Mesothelial cell of epicardium (in vitro differentiated cells): ENCODE data around the gene LIG1. TPM values are rescaled to one million over a fixed set of nuclear protein-coding genes. Genes with fewer than 3 reads are reported as not detected.
A peak's percentile ranks its signal among the peaks of the same experiment; 100 is the strongest.

Experiments used
- DNase-seq, 2 experiments: peaks; one replicate each; pipeline ENCODE4 v3.0.0; 2021; ENCODE audit warnings: low spot score in 2 of 2; ENCODE audit not compliant: unreplicated experiment in 2 of 2
- H3K27ac Mint-ChIP-seq: 2 replicates; pipeline ENCODE4 v1.8.0; 2021; ENCODE audit warnings: mixed read lengths
- H3K27me3 Mint-ChIP-seq: 2 replicates; pipeline ENCODE4 v1.8.0; 2021; ENCODE audit warnings: low read depth, mixed read lengths
- H3K36me3 Mint-ChIP-seq: 2 replicates; pipeline ENCODE4 v1.8.0; 2021; ENCODE audit warnings: mixed read lengths
- H3K4me1 Mint-ChIP-seq: 2 replicates; pipeline ENCODE4 v1.8.0; 2021; ENCODE audit warnings: mixed read lengths
- H3K4me3 Mint-ChIP-seq: 2 replicates; pipeline ENCODE4 v1.8.0; 2021; ENCODE audit warnings: mild to moderate bottlenecking, moderate library complexity, mixed read lengths
- H3K9me3 Mint-ChIP-seq: 2 replicates; pipeline ENCODE4 v1.8.0; 2021; ENCODE audit warnings: mixed read lengths
- total RNA-seq: library from RNA; stranded (reverse); gene quantifications from 3 replicates; pipeline ENCODE4 v1.2.1, GENCODE V29; 2021
- TF ChIP-seq, protein P1 (sequence below): fragments of 200-600 bp; sonication (generic); IDR thresholded peaks from one replicate; pipeline ENCODE4 v1.5.0; 2021; ENCODE audit warnings: antibody characterized with exemption; ENCODE audit not compliant: unreplicated experiment

LIG1 gene
- total RNA-seq, 1 donor from 2014 or later: 66.5 TPM

DNA sequence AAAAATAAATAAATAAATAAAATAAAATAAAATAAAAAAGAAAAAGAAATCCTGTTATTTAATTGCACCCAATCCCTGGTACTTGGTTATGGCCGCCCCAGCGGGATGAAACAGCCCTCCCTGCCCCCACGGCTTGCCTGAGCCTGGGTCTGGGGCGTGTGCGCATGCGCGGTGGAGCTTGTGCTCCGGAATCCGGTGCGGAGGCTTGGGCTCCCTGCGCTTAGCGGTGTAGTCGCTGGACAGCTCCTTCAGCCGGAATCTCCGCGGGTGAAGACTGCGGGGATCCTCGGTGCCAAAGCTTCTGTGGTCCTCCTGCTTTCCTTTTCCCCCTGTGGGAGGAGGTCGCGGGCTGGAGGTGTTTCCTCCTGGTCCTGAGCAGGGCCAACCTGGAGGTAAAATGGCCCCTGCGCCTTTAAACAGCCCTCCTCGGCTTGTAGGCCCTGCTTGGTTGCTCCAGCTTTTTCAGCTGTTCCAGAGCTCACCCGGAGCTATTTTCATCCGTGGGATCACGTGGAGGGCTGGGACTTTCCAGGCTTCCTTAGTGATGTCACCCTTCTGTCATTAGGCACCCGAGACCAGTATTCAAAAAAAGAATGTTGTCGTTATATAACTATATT, 59.7 kb downstream of the LIG1 start, which contains the start of gene PLA2G4C:
TSS of gene PLA2G4C (minus strand) at position 468 of the 617 bp plus-strand sequence. CDS start 4,288 bp downstream, outside the sequence.
- no peaks in the 10 kb centered on the region for H3K27me3 Mint-ChIP-seq
- H3K36me3 Mint-ChIP-seq: peaks cover 3% of the 10 kb centered on the region
- peak within 1 kb of the TSS; percentile 59 for H3K4me3 Mint-ChIP-seq
- DNase-seq: peak; percentile 79 to 86
- no peaks in the 10 kb centered on the region for H3K9me3 Mint-ChIP-seq
- peak within 1 kb of the TSS; percentile 91 for H3K27ac Mint-ChIP-seq
- TF ChIP-seq, protein P1, sequence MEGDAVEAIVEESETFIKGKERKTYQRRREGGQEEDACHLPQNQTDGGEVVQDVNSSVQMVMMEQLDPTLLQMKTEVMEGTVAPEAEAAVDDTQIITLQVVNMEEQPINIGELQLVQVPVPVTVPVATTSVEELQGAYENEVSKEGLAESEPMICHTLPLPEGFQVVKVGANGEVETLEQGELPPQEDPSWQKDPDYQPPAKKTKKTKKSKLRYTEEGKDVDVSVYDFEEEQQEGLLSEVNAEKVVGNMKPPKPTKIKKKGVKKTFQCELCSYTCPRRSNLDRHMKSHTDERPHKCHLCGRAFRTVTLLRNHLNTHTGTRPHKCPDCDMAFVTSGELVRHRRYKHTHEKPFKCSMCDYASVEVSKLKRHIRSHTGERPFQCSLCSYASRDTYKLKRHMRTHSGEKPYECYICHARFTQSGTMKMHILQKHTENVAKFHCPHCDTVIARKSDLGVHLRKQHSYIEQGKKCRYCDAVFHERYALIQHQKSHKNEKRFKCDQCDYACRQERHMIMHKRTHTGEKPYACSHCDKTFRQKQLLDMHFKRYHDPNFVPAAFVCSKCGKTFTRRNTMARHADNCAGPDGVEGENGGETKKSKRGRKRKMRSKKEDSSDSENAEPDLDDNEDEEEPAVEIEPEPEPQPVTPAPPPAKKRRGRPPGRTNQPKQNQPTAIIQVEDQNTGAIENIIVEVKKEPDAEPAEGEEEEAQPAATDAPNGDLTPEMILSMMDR: no peak
- peaks cover 6% of the 10 kb centered on the region for H3K4me1 Mint-ChIP-seq

DNA sequence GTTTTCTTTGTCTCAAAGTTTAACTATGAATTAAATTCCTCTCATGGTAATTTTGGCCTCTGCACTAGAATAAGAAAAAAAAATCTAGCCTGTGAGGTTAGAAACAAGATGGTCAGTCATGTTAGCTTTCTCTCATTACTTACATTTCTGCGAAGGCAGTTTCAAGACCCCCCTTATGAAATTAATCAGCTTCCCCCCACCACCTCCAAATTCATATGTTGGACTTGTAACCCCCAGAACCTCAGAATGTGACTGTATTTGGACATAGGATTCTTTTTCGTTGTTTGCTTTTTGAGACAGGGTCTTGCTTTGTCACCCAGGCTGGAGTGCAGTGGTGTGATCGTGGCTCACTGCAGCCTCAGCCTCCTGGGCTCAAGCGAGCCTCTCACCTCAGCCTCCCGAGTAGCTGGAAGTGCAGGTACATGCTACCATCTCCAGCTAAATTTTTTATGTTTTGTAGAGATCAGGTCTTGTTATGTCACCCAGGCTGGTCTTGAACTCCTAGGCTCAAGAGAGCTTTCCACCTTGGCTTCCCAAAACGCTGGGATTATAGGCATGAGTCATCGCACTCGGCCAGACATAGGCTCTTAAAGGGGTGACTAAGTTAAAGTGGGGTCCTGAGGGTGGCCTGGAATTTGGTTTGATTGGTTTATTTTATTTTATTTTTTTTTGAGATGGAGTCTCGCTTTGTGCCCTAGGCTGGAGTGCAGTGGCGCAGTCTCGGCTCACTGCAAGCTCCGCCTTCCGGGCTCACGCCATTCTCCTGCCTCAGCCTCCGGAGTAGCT, 61.0 kb downstream of the LIG1 start:
- no peaks in the 10 kb centered on the region for H3K27me3 Mint-ChIP-seq
- H3K27ac Mint-ChIP-seq: no peak overlapping the region
- H3K9me3 Mint-ChIP-seq: no peaks in the 10 kb centered on the region
- DNase-seq: no peak
- peaks cover 1% of the 10 kb centered on the region for H3K36me3 Mint-ChIP-seq
- H3K4me1 Mint-ChIP-seq: peaks cover 6% of the 10 kb centered on the region
- H3K4me3 Mint-ChIP-seq: no peak overlapping the region
- TF ChIP-seq, protein P1: no peak

DNA sequence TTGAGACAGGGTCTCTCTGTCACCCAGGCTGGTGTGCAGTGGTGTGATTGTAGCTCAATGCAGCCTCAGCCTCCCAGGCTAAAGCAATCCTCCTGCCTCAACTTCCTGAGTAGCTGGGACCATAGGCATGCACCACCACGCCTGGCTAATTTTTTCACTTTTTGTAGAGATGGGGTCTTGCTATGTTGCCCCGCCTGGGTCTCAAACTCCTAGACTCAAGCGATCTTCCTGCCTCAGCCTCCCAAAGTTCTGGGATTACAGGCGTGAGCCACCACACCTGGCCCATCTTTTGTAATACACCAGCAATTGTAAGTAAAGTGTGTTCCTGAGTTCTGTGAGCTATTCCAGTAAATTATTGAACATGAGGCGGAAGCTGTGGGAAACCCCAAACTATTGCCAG, 66.2 kb downstream of the LIG1 start:
- H3K4me1 Mint-ChIP-seq: peaks cover 1% of the 10 kb centered on the region
- H3K27ac Mint-ChIP-seq: no peak overlapping the region
- H3K27me3 Mint-ChIP-seq: no peaks in the 10 kb centered on the region
- no peaks in the 10 kb centered on the region for H3K36me3 Mint-ChIP-seq
- no peak for DNase-seq
- H3K4me3 Mint-ChIP-seq: no peak overlapping the region
- TF ChIP-seq, protein P1: no peak
- no peaks in the 10 kb centered on the region for H3K9me3 Mint-ChIP-seq

DNA sequence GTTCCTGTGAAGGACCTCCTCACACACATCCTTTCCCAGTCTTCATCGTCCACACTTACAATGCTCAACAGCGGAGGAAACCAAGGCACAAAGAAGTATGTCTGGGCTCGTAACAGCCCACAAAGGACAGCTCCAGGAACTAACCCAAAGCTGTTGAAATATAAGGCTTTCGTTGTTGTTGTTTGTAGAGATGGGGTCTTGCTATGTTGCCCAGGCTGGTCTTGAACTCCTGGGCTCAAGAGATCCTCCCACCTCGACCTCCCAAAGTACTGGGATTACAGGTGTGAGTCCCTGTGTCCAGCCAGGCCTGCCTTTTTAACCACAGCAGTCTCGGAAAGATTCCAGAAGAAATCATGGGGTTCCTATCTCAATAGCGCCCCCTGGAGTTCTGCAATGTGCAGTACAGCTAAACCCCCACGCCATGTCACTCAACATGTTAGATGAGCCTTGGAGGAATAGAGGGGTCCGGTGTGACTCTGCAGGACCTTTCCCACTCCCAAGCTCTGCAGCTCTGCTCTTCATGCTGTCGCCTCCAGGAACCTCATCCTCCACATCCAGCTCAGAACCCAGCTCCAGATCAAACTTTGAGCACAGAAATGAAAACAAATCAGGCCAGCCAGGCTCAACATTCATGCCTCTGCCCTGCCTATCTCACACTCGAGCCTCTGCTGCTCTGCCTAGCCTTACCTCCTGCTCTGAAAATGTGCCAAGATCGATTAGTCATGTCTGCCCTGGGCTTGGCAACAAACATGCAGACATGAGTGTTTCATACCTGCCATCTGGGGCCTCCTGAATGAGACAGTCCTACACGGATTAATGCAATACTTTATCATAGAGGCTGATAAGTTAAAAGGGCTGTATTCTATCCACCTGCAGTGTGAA, 67.0 kb downstream of the LIG1 start:
- Mint-ChIP-seq H3K36me3 (no peaks in the 10 kb centered on the region), H3K4me1 (peaks cover 1% of the 10 kb centered on the region), H3K9me3 (no peaks in the 10 kb centered on the region), H3K4me3 (no peak overlapping the region), H3K27ac (no peak overlapping the region), H3K27me3 (no peaks in the 10 kb centered on the region)
- no peak for DNase-seq
- TF ChIP-seq, protein P1: peak; percentile 76

DNA sequence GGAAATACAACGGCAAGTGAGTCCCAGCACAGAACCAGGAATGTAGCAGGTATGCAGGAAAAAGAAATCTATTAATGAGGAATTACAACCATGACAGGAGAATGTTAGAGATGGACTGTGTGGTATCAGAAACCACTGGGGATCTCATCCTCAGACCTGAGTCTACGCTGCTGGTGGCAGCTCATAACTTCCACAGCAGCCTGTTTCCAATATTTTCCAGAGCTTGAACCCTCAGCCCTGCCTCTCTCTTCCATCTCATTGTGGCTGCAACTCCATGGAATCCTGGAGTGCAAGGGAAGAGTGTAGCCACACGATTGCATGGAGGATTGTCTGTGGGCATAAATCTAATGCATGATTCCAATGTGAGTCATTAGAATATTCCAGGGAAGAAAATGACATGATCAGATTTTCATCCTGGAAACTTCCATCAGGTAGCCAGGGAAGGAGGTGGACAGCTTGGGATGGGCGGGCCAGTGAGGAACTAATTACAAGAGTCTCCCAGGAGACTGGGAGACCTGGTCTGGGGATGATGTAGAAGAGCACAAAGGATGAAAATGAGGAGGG, 74.5 kb downstream of the LIG1 start:
- no peak overlapping the region for H3K4me3 Mint-ChIP-seq

More for the DNA sequence above, 74.5 kb downstream of the LIG1 start:
- Mint-ChIP-seq H3K4me1 (no peaks in the 10 kb centered on the region), H3K36me3 (no peaks in the 10 kb centered on the region), H3K27ac (no peak overlapping the region), H3K9me3 (peaks cover 12% of the 10 kb centered on the region), H3K27me3 (peaks cover 21% of the 10 kb centered on the region)
- no peak for DNase-seq
- TF ChIP-seq, protein P1: no peak
